GM18502 (cell line): ENCODE results near the gene SRSF5.
"Not testable (repeated sequence)": the region's sequence is repeated elsewhere in the genome, so short reads cannot be mapped to it uniquely, and the experiment has no call there.

ENCODE experiments used
- ATAC-seq: cut with Tn5 transposase; IDR thresholded peaks from one replicate; pipeline ENCODE4 v1.9.1; 2021; ENCODE audit warnings: mild to moderate bottlenecking; ENCODE audit not compliant: unreplicated experiment, poor library complexity

The SRSF5 gene

GRCh38 chr14:69803753-69804152 is 36.8 kb downstream of the SRSF5 start:
- ATAC-seq: no peak

DNA sequence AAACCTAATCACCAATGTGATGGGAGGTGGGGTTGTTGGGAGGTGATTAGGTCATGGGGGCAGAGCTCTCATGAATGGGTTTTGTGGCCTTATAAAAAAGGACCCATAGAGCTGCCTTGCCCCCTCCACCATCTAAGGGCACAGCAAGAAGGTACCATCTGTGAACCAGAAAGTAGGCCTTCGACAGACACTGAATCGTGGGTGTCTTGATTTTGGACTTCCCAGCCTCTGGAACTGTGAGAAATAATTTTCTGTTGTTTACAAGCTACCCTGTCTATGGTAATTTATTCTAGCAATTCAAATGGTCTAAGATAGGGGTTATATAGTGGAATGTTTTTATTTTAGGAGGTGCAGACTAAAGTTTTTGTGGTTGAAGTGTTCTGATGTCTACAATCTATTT is 38.0 kb downstream of the SRSF5 start:
- no peak for ATAC-seq

DNA sequence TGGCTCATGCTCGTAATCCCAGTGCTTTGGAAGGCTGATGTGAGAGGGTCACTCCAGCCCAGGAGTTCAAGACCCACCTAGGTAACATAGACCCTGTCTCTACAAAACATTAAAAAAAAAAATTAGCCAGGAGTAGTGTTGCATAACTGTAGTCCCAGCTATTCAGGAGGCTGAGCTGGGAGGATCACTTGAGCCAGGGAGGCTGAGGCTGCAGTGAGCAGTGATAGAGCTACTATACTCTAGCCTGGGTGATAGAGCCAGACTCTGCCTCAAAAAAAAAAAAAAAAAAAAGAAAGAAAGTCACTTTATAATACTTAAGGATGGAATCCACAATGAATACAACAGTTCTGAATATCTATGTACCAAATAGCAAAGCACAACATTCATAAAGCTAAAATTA is 40.2 kb downstream of the SRSF5 start:
- no peak for ATAC-seq

DNA sequence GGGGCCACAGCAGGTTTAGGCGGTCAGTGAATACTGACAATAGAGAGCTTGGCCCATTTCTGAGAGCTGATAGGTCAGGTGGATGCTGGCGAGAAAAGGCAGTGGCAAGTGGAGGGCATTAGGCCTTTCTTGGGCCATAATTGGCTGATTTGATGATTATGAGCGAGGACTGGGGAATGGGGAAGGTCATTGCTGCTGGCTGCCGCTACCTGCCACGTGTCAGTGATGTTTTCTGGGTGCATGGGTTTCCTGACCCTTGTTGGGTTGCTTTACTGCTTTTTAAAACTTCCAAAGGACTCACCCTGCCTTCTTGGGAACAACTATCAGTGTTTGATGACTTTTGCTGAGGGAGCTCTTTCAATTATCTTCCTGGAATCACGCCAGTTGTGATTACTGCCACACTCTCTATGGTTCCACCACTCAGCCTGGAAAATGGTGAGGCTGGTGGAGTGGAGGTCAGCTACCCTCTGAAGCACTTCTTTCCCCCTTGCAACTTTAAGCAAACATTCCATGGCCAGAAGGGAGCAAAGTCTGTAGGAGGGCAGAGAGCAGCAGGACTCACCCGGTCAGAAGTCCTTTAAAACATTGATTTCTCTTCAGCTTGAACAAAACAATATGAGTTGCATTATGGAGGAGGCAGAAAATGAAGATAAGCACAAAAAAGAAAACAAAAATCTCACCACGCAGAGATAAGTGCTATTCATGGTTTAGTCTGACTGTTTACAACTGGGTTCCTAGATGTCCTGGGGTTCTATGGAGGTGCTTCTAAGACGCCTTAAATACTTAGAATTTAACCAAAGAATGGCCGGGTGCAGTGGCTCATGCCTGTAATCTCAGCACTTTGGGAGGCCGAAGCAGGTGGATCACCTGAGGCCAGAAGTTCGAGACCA is 42.2 kb downstream of the SRSF5 start:
- no peak for ATAC-seq

- no peak for ATAC-seq
Observed at GRCh38 chr14:69811227-69811867, 44.4 kb downstream of the SRSF5 start.

DNA sequence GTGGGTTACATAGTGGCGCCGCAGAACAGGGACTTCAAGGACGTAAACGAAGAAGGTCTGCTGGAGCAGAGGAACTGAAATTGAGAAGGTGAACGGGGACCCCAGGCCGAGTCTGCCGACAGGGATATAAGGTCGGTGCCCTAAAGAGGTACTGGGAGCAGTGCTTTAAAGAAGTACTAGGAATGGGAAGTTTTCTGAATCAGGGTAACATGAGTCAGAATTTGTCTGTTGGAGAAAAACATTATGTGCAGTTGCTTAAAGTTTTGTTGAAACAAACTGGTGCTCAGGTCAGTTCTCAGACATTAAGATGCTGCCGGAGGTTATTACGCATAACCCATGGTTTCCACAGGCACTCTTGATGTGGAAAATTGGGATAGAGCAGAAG is 44.9 kb downstream of the SRSF5 start:
- no peak for ATAC-seq

GRCh38 chr14:69812711-69813110 is 45.8 kb downstream of the SRSF5 start:
- no peak for ATAC-seq

DNA sequence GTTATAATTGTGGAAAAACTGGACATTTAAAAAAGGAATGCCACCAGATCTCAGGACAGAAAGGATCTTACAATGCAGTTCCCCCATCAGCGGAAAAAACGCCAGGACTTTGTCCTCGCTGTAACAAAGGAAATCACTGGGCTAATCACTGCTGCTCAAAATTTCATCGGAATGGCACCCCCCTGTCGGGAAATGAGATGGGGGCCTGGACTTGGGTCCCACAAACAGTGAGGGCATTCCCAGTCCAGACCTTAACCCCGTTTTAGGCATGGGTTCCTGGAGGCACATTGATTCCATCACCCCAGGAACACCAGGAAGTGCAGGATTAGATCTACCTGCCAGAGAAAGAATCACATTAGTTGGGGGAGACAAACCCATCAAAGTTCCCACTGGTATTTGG is 46.4 kb downstream of the SRSF5 start:
- ATAC-seq: not testable (repeated sequence)

GRCh38 chr14:69814397-69814796 is 47.5 kb downstream of the SRSF5 start:
- no peak for ATAC-seq

DNA sequence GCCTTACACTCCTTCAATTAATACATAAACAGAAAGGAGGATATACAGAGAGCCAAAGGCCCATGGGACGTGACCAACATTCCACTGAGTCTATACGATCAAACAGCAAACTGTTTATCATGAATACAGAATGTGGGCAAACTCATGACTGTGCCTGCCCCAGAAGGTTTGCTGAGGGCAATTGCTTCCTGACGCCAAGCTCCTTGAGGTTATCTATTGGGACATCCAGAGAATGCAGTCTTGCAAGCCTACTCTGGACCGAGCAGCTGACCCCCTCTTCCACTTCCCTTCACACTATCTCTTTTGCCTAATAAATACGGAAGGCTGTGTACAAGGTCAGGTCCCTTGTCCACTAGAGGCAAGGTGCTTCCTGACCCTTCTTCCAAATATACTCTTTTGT is 48.6 kb downstream of the SRSF5 start:
- ATAC-seq: no peak

GRCh38 chr14:69816216-69816615 is 49.3 kb downstream of the SRSF5 start:
- no peak for ATAC-seq

GRCh38 chr14:69818758-69819191 is 51.8 kb downstream of the SRSF5 start:
- no peak for ATAC-seq

DNA sequence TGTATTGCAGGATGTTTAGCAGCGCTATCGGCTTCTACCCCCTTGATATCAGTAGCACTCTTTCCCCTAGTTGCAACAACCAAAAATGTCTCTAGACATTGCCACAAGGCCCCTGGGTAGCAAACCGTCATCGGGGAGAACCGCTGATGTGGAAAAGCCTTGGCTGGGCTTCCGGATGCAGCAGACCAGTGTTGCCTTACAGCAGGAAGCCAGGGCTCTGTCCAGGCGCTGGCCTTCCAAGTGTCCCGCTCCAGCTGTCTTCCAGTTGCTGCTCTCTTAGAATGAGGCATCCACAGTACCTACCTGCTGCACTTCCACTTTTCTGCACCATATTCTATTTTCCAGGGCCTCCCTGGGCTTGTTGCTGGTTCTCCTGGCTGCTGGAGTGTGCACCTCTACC is 52.7 kb downstream of the SRSF5 start:
- no peak for ATAC-seq

DNA sequence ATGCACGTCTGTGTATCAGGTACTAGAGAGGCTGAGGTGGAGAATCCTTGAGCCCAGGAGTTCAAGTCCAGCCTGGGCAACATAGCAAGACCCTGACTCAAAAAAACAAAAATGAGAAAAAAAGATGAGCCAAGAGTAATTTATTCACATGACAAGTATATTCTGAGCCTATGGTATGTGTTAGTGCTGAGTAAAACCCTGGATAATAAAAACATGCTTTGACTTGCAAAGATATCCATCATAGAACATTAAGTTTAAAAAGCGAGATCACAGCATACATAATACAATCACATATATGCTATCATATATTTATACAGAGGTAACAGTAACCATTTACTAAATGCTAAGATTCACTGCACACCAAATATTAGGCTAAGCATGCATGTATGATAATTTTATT is 54.0 kb downstream of the SRSF5 start:
- ATAC-seq: no peak
